Measurements from ENCODE around the gene TRABD.

DNA sequence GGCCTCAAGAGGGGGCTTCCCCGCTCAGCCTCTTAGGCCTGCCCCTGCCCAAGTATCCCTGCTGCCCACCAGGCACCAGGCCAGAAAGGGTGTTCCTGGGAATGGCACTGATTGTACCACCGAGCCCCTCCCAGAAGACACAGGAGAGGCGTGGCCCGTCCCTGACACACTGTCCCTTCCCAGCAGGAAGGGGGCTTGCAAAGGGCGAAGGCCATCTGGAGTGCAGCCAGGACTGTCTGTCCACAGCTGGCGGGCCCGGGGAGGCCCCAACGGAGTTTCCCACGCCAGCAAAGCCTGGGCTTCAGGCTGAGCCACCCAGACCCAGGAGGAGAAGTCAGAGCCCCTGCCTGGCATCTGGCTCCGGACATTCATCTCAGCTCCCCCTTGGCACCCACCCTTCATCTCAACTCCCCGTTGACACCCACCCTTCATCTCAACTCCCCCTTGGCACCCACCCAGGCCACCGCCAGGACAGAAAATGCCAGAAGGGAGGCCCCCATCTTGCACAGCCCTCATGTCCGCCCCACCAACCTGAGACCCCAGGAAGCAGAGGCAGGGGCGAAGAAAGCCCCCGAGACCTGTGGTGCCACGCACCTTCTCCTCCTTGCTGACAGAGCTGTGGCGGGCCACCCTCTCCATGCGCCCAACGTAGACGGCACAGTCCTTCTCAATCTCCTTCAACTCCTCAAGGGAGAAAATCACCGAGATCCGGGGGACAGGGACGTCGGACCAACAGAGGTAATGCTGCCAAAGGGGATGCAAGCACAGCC is 39.7 kb downstream of the TRABD start:
- TF ChIP-seq TAF1 (IDR thresholded peaks at IDR 0.05; ENCODE audit: borderline replicate concordance, low read depth, low read length): no peak
- no peak for TF ChIP-seq POLR2A (IDR thresholded peaks at IDR 0.05; ENCODE audit: low read depth, low read length)
- TF ChIP-seq POLR2AphosphoS5 (IDR thresholded peaks at IDR 0.05; ENCODE audit: low read depth, low read length): no peak
